Liver (tissue), 3 donors: ENCODE results near the gene CLDN24.

Source experiments
- EGR1 ChIP-seq, 2 donors: IDR thresholded peaks; 2 replicates each; pipeline ENCODE4 v1.6.1; 2016 to 2018; ENCODE audit warnings: antibody characterized with exemption in 2 of 2, low read depth in 2 of 2
- FOXA1 ChIP-seq: IDR thresholded peaks from 2 replicates; pipeline ENCODE4 v1.6.1; 2016; ENCODE audit warnings: antibody characterized with exemption
- GABPA ChIP-seq, 2 donors: IDR thresholded peaks in 1 of 2; conservative IDR thresholded peaks in 1 of 2; 2 replicates each; pipeline ENCODE4 v1.6.1; 2016; ENCODE audit warnings: antibody characterized with exemption in 2 of 2, mild to moderate bottlenecking in 1 of 2, moderate library complexity in 1 of 2
- HNF4A ChIP-seq, 2 donors: conservative IDR thresholded peaks; 2 replicates each; pipeline ENCODE4 v1.6.1; 2016; ENCODE audit warnings: antibody characterized with exemption in 2 of 2, mild to moderate bottlenecking in 2 of 2
- JUND ChIP-seq, 2 donors: IDR thresholded peaks; 2 replicates each; pipeline ENCODE4 v1.6.1; 2016; ENCODE audit warnings: antibody characterized with exemption in 2 of 2
- RAD21 ChIP-seq, 2 donors: IDR thresholded peaks; 2 replicates each; pipeline ENCODE4 v1.6.1; 2016; ENCODE audit warnings: antibody characterized with exemption in 2 of 2, mild to moderate bottlenecking in 2 of 2
- SP1 ChIP-seq: IDR thresholded peaks from 2 replicates; pipeline ENCODE4 v1.6.1; 2018; ENCODE audit warnings: antibody characterized with exemption, mild to moderate bottlenecking
- TAF1 ChIP-seq: conservative IDR thresholded peaks from 2 replicates; pipeline ENCODE4 v1.6.1; 2016; ENCODE audit warnings: antibody characterized with exemption, mild to moderate bottlenecking
- YY1 ChIP-seq: IDR thresholded peaks from 2 replicates; pipeline ENCODE4 v1.6.1; 2016; ENCODE audit warnings: antibody characterized with exemption, mild to moderate bottlenecking
- TF ChIP-seq, protein P1 (sequence below): fragments of 150-350 bp; IDR thresholded peaks from 2 replicates; pipeline ENCODE4 v1.5.1; 2017; ENCODE audit warnings: improper control_type of control experiment, low read depth, low read length; ENCODE audit not compliant: missing input control
- TF ChIP-seq, protein P2 (sequence below): IDR thresholded peaks from 2 replicates; pipeline ENCODE4 v1.6.1; 2016; ENCODE audit warnings: antibody characterized with exemption, mild to moderate bottlenecking
- TF ChIP-seq, protein P3 (sequence below): IDR thresholded peaks from 2 replicates; pipeline ENCODE4 v1.6.1; 2016; ENCODE audit warnings: antibody characterized with exemption
- TF ChIP-seq, protein P4 (sequence below): IDR thresholded peaks from 2 replicates; pipeline ENCODE4 v1.6.1; 2016; ENCODE audit warnings: antibody characterized with exemption
- TF ChIP-seq, protein P5 (sequence below): IDR thresholded peaks from 2 replicates; pipeline ENCODE4 v1.6.1; 2016; ENCODE audit warnings: antibody characterized with exemption
- donor health status: healthy.
- donor health status: healthy.

DNA sequence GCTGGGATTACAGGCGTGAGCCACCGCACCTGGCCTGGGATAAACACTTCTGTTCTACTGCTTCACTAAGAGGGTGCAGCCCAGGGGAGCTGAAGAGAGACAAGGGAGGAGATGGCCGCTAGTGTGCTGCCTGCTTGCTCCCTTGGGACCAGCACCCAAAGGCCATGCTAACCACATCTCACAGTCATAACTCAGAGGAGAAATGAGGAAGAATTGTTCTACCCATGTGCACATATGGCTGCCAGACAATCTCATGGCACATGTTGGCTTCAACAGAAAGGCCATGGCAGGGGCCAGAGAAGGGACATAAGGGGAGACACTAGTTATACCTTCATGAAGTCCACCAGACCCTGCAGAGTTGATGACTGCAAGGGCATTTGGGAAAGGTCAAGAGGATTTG is 24.6 kb downstream of the CLDN24 start:
- TF ChIP-seq JUND (IDR thresholded peaks at IDR 0.05): no peak
- TF ChIP-seq, protein P1, sequence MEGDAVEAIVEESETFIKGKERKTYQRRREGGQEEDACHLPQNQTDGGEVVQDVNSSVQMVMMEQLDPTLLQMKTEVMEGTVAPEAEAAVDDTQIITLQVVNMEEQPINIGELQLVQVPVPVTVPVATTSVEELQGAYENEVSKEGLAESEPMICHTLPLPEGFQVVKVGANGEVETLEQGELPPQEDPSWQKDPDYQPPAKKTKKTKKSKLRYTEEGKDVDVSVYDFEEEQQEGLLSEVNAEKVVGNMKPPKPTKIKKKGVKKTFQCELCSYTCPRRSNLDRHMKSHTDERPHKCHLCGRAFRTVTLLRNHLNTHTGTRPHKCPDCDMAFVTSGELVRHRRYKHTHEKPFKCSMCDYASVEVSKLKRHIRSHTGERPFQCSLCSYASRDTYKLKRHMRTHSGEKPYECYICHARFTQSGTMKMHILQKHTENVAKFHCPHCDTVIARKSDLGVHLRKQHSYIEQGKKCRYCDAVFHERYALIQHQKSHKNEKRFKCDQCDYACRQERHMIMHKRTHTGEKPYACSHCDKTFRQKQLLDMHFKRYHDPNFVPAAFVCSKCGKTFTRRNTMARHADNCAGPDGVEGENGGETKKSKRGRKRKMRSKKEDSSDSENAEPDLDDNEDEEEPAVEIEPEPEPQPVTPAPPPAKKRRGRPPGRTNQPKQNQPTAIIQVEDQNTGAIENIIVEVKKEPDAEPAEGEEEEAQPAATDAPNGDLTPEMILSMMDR: no peak
- TF ChIP-seq, protein P2, sequence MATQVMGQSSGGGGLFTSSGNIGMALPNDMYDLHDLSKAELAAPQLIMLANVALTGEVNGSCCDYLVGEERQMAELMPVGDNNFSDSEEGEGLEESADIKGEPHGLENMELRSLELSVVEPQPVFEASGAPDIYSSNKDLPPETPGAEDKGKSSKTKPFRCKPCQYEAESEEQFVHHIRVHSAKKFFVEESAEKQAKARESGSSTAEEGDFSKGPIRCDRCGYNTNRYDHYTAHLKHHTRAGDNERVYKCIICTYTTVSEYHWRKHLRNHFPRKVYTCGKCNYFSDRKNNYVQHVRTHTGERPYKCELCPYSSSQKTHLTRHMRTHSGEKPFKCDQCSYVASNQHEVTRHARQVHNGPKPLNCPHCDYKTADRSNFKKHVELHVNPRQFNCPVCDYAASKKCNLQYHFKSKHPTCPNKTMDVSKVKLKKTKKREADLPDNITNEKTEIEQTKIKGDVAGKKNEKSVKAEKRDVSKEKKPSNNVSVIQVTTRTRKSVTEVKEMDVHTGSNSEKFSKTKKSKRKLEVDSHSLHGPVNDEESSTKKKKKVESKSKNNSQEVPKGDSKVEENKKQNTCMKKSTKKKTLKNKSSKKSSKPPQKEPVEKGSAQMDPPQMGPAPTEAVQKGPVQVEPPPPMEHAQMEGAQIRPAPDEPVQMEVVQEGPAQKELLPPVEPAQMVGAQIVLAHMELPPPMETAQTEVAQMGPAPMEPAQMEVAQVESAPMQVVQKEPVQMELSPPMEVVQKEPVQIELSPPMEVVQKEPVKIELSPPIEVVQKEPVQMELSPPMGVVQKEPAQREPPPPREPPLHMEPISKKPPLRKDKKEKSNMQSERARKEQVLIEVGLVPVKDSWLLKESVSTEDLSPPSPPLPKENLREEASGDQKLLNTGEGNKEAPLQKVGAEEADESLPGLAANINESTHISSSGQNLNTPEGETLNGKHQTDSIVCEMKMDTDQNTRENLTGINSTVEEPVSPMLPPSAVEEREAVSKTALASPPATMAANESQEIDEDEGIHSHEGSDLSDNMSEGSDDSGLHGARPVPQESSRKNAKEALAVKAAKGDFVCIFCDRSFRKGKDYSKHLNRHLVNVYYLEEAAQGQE: no peak
- TF ChIP-seq, protein P3, sequence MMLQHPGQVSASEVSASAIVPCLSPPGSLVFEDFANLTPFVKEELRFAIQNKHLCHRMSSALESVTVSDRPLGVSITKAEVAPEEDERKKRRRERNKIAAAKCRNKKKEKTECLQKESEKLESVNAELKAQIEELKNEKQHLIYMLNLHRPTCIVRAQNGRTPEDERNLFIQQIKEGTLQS: no peak
- TF ChIP-seq RAD21 (IDR thresholded peaks at IDR 0.05): no peak
- no peak for TF ChIP-seq SP1
- TF ChIP-seq YY1: no peak
- TF ChIP-seq, protein P4, sequence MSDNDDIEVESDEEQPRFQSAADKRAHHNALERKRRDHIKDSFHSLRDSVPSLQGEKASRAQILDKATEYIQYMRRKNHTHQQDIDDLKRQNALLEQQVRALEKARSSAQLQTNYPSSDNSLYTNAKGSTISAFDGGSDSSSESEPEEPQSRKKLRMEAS: no peak
- TF ChIP-seq FOXA1: no peak
- no peak for TF ChIP-seq TAF1
- no peak for TF ChIP-seq EGR1 (IDR thresholded peaks at IDR 0.05; ENCODE audit: low read depth in 2 of 2)
- no peak for TF ChIP-seq GABPA (IDR thresholded peaks at IDR 0.05 in 1 of 2, conservative IDR thresholded peaks at IDR 0.05 in 1 of 2)
- TF ChIP-seq, protein P5, sequence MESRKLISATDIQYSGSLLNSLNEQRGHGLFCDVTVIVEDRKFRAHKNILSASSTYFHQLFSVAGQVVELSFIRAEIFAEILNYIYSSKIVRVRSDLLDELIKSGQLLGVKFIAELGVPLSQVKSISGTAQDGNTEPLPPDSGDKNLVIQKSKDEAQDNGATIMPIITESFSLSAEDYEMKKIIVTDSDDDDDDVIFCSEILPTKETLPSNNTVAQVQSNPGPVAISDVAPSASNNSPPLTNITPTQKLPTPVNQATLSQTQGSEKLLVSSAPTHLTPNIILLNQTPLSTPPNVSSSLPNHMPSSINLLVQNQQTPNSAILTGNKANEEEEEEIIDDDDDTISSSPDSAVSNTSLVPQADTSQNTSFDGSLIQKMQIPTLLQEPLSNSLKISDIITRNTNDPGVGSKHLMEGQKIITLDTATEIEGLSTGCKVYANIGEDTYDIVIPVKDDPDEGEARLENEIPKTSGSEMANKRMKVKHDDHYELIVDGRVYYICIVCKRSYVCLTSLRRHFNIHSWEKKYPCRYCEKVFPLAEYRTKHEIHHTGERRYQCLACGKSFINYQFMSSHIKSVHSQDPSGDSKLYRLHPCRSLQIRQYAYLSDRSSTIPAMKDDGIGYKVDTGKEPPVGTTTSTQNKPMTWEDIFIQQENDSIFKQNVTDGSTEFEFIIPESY: no peak
- TF ChIP-seq HNF4A (conservative IDR thresholded peaks at IDR 0.05): no peak
